ACC112 (cell line): Measurements from ENCODE around the gene DNAJC4.
A peak's percentile ranks its signal among the peaks of the same experiment; 100 is the strongest.
"Not testable (repeated sequence)": the region's sequence is repeated elsewhere in the genome, so short reads cannot be mapped to it uniquely, and the experiment has no call there.

Experiments used
- H2AFZ ChIP-seq: fragments of 200-600 bp; sonication (generic); one replicate; pipeline ENCODE4 v1.6.0; 2017; ENCODE audit warnings: antibody characterized with exemption, low read length; ENCODE audit not compliant: unreplicated experiment
- H3K27ac ChIP-seq: fragments of 200-600 bp; sonication (generic); 2 replicates; pipeline ENCODE4 v1.5.1; 2014; ENCODE audit warnings: low read depth, mild to moderate bottlenecking, antibody characterized with exemption, low read length, moderate library complexity
- H3K27me3 ChIP-seq: fragments of 200-600 bp; sonication (generic); 2 replicates; pipeline ENCODE4 v1.6.1; 2014; ENCODE audit warnings: mild to moderate bottlenecking, antibody characterized with exemption, low read length, moderate library complexity, mixed read lengths; ENCODE audit not compliant: insufficient read depth
- H3K36me3 ChIP-seq: fragments of 200-600 bp; sonication (generic); 2 replicates; pipeline ENCODE4 v1.6.1; 2016; ENCODE audit warnings: mild to moderate bottlenecking, antibody characterized with exemption, low read length, moderate library complexity, mixed read lengths; ENCODE audit not compliant: insufficient read depth
- H3K4me1 ChIP-seq: fragments of 200-600 bp; sonication (generic); one replicate; pipeline ENCODE4 v1.6.1; 2016; ENCODE audit warnings: low read length, mixed read lengths; ENCODE audit not compliant: insufficient read depth, unreplicated experiment, control insufficient read depth
- H3K4me3 ChIP-seq: fragments of 200-600 bp; sonication (generic); 2 replicates; pipeline ENCODE4 v1.5.1; 2014; ENCODE audit warnings: mild to moderate bottlenecking, low read depth, low read length
- H3K79me2 ChIP-seq: fragments of 200-600 bp; sonication (generic); one replicate; pipeline ENCODE4 v1.6.0; 2016; ENCODE audit warnings: low read length; ENCODE audit not compliant: control insufficient read depth, unreplicated experiment, insufficient read depth

DNAJC4 gene

DNA sequence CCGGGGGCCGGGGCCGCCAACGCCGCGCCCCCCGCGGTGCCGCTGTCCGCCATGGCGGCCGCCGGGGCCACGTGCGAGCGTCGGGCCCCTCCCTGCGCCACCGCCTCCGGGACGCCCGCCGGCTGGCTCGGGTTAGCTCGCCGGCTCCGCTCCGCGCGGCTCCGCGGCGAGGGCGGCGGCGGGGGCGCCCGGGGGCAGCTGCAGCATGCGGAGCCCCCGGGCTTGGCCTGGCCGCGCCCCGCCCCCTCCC is 16.2 kb downstream of the DNAJC4 start:
- Histone ChIP-seq H3K4me3 (peak overlapping the region; percentile 96), H3K79me2 (peaks cover 38% of the 10 kb centered on the region), H3K4me1 (peaks cover 37% of the 10 kb centered on the region)
- not testable (repeated sequence) for H3K27ac ChIP-seq, H3K27me3 ChIP-seq, H3K36me3 ChIP-seq, H2AFZ ChIP-seq

GRCh38 chr11:64246871-64247728 is 16.8 kb downstream of the DNAJC4 start, which contains the start of gene PPP1R14B:
PPP1R14B (minus strand) TSS chr11:64246943; CDS start chr11:64246673, 270 bp downstream.
- Histone ChIP-seq H3K27ac (peak within 1 kb of the TSS; percentile 78), H3K36me3 (no peaks in the 10 kb centered on the region), H3K27me3 (no peaks in the 10 kb centered on the region), H3K4me1 (peaks cover 37% of the 10 kb centered on the region), H3K4me3 (peak within 1 kb of the TSS; percentile 96), H2AFZ (peak within 1 kb of the TSS; percentile 77), H3K79me2 (peaks cover 40% of the 10 kb centered on the region)

GRCh38 chr11:64247729-64248531 is 17.6 kb downstream of the DNAJC4 start:
- Histone ChIP-seq H3K27me3 (no peaks in the 10 kb centered on the region), H3K36me3 (no peaks in the 10 kb centered on the region), H3K27ac (no peak overlapping the region), H2AFZ (peak overlapping the region; percentile 28), H3K4me3 (peak overlapping the region; percentile 83), H3K79me2 (peaks cover 42% of the 10 kb centered on the region), H3K4me1 (peaks cover 32% of the 10 kb centered on the region)

DNA sequence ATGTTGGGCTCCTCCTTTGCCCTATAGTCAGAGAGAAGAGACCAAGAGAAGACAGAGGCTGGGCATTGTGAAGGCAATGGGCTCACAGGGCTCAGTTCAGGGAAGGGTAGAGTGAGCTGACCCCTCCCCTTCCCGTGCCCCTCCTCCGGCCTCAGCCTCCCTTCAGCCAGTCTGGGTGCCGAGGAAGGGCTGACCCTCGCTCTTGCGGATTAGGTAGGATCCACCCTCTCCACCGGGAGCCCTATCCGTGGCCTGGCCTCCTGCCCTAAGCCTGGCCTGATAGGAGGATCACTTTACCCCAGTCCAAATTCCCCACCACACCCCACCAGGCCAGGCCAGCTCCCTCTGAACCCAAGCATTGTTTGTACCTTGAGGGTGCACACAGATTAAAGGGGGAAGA is 18.2 kb downstream of the DNAJC4 start:
- Histone ChIP-seq H3K4me3 (no peak overlapping the region), H3K36me3 (no peaks in the 10 kb centered on the region), H3K79me2 (peaks cover 46% of the 10 kb centered on the region), H2AFZ (no peak overlapping the region), H3K27me3 (no peaks in the 10 kb centered on the region), H3K27ac (no peak overlapping the region), H3K4me1 (peaks cover 32% of the 10 kb centered on the region)

- Histone ChIP-seq H3K36me3 (no peaks in the 10 kb centered on the region), H3K4me1 (peaks cover 32% of the 10 kb centered on the region), H3K27me3 (no peaks in the 10 kb centered on the region), H2AFZ (no peak overlapping the region), H3K27ac (no peak overlapping the region), H3K79me2 (peaks cover 42% of the 10 kb centered on the region), H3K4me3 (no peak overlapping the region)
These were observed 18.7 kb downstream of the DNAJC4 start for GRCh38 chr11:64249038-64249437.

DNA sequence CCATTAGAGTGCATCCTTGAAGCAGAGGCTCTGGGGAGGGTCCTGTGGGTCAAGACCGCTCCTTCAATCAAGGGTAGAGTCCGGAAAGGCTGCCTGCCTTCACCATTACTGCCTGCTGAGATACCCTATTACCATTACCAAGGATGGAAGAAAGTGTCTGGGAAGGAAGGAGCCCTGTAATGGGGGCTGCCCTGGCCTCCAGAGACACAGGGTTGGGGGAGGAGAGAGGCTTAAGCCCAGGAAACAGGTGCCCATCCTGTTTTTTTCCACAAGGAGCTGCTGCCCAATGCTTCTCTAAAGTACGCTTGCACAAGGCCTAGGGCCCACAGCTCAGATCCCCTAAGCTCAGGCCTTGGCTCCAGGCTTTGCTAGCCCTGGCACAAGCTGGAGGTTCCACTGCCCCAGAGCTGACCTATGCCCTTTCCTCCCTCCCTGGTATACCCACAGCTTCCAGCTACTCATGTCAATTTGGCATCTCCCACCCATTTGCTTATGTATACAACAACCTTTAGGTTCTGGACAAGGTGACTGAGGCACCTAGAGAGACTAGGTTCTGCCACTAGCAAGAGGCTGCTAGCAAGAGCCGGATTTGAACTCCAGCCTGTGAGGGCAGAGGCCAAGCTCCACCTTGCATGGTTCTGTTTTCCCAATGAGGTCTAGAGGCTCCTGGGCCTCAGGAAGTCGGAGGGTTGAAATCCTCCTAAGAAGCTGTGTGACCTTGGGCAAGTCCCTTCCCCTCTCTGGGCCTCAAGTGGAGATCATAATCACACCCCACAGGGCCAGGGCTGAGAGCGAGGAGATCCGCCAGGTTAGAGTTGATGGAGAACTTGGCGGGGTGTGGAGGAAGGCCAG is 19.4 kb downstream of the DNAJC4 start:
- H2AFZ ChIP-seq, result no peak overlapping the region
- no peaks in the 10 kb centered on the region for H3K36me3 ChIP-seq
- no peak overlapping the region for H3K27ac ChIP-seq
- no peak overlapping the region for H3K4me3 ChIP-seq
- peaks cover 27% of the 10 kb centered on the region for H3K4me1 ChIP-seq
- no peaks in the 10 kb centered on the region for H3K27me3 ChIP-seq
- peaks cover 34% of the 10 kb centered on the region for H3K79me2 ChIP-seq

GRCh38 chr11:64250415-64251015 is 20.2 kb downstream of the DNAJC4 start:
- Histone ChIP-seq H3K4me3 (peak overlapping the region; percentile 87), H2AFZ (no peak overlapping the region), H3K27ac (no peak overlapping the region), H3K36me3 (no peaks in the 10 kb centered on the region), H3K79me2 (peaks cover 27% of the 10 kb centered on the region), H3K4me1 (peaks cover 23% of the 10 kb centered on the region), H3K27me3 (no peaks in the 10 kb centered on the region)

DNA sequence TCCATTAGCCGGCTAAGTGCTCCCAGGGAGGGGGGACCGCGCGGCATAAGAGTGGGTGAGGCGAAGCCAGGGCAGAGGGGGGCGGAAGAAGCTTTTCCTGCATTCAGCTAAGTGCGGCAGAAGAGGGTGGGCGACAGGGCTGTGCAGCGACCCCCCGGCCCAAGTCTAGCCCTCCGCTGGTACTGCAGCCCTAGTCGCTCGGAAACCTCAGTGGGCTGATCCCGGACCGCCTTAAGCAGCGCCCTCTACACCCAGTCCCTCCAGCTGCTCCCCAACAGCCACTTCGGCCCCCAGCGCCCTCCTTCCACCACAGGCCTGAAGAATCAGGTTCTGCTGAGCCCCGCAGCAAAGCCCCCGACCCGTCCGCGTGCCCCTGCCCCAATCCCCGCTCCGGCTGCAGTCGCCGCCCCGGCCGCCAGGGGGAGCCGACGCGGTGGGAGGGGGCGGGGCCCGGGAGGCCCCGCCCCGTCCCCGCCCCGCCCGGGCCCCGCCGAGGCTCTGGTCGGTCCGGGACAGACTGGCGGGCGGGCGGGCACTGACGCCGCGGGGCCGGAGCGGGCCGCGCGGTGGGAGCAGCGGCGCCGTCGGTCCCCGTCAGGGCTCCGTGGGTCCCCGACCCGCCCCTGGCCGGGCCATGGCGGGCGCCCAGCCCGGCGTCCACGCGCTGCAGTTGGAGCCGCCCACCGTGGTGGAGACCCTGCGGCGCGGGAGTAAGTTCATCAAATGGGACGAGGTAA is 20.8 kb downstream of the DNAJC4 start, which contains the start of gene PLCB3:
TSS of gene PLCB3 (plus strand) at position 515 of the 737 bp plus-strand sequence. CDS start at position 635, 120 bp downstream.
- H3K4me3 ChIP-seq, result peak within 1 kb of the TSS; percentile 87
- peaks cover 23% of the 10 kb centered on the region for H3K4me1 ChIP-seq
- H3K36me3 ChIP-seq, result no peaks in the 10 kb centered on the region
- peak within 1 kb of the TSS; percentile 11; the same call in 1 of the 2 replicates for H3K27ac ChIP-seq
- peak within 1 kb of the TSS; percentile 55 for H2AFZ ChIP-seq
- H3K27me3 ChIP-seq, result no peaks in the 10 kb centered on the region
- H3K79me2 ChIP-seq, result peaks cover 21% of the 10 kb centered on the region

DNA sequence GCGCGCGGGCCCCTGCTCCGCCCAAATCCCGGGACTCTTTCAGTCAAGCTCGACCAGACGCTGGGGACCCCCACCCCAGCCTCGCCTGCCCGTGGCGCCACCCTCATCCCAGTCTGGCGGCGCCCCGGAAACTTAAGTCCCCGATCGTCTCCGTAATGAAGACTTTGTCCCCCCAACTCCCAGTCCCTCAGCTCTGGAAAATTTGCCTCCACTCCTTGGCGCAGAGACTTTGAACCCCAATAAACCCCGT is 21.3 kb downstream of the DNAJC4 start:
- Histone ChIP-seq H2AFZ (peak overlapping the region; percentile 55), H3K27me3 (no peaks in the 10 kb centered on the region), H3K79me2 (peaks cover 21% of the 10 kb centered on the region), H3K4me3 (peak overlapping the region; percentile 87), H3K36me3 (0 out of 2 replicates have a peak, but pooled peaks cover 4% of the 10 kb centered on the region), H3K4me1 (peaks cover 23% of the 10 kb centered on the region), H3K27ac (peak overlapping the region; percentile 11; the same call in 1 of the 2 replicates)
